Activated T-cell treated with anti-CD3 and anti-CD28 coated beads, Interleukin-2, amount 50 U/mL, for 4 hours (primary cell): ENCODE data around the gene MRPS21. TPM values are rescaled to one million over a fixed set of nuclear protein-coding genes. Genes with fewer than 3 reads are reported as not detected.
A peak's percentile ranks its signal among the peaks of the same experiment; 100 is the strongest.

ENCODE experiments used
- ATAC-seq, 2 donors: fragments of 200-7000 bp; cut with Tn5 transposase; one replicate each; pipeline ENCODE4 v1.10.0; 2021
- DNase-seq: peaks from one replicate; pipeline ENCODE4 v3.0.0-alpha.2; 2020
- H3K27me3 Mint-ChIP-seq: one replicate; pipeline ENCODE4 v1.8.0; 2021; ENCODE audit warnings: low read depth, mixed read lengths
- H3K36me3 Mint-ChIP-seq: one replicate; pipeline ENCODE4 v1.8.0; 2022; ENCODE audit warnings: mixed read lengths; ENCODE audit not compliant: insufficient read depth
- H3K4me1 Mint-ChIP-seq: one replicate; pipeline ENCODE4 v1.8.0; 2021; ENCODE audit warnings: low read depth, mixed read lengths
- H3K4me3 Mint-ChIP-seq: one replicate; pipeline ENCODE4 v1.8.0; 2021; ENCODE audit warnings: mild to moderate bottlenecking, moderate library complexity, mixed read lengths
- H3K9me3 Mint-ChIP-seq: one replicate; pipeline ENCODE4 v1.8.0; 2021; ENCODE audit warnings: mixed read lengths
- total RNA-seq, 3 donors: library from RNA; stranded (reverse); gene quantifications; one replicate each; pipeline ENCODE4 v1.2.1, GENCODE V29; 2021

MRPS21 gene
- 10 to 100 TPM; 76.1 to 80.5 (median 79.4) TPM for total RNA-seq

DNA sequence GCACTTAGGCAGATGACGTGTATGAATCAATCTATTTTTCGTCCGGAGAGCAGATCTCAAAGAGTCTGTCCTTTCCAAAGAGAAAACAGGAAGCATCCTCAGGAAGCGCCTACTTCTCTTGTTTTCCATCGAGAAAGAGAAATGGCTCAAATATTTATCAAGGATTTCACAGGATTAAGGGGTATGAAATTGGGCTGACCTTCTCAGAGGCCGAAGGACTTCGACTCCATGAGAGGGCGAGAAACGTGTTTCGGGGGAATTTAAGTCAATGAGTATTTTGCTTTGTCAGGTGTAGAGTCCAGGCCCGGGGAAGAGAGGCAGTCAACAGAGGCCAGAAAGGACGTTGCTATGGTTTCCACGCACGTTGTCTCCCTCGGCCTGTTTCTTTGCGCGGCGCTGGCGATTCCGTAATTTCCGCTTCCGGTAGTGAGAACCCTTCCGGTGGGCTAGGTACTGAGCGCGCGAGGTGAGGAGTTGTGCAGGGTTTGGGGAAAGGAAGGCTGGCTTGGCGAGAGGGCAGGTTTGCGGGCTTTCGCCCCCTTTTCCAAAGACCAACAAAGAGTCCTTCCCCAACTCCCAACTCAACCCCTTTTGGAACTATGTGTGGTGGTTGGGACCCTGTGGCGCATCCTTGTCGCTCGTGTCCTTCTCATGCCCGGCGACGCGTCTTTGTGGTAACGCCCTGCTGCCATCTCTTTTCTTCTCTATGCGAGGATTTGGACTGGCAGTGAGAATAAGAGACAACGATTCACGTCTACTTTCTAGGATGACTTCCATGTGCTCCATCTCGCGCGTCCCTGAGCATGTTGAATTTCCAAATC is at the start of gene MRPS21:
TSS of gene MRPS21 (plus strand) at position 429 of the 821 bp plus-strand sequence. CDS start 506 bp downstream, outside the sequence.
- Mint-ChIP-seq H3K9me3 (no peaks in the 10 kb centered on the region), H3K4me3 (peak within 1 kb of the TSS; percentile 95), H3K27me3 (no peaks in the 10 kb centered on the region), H3K4me1 (peaks cover 28% of the 10 kb centered on the region), H3K36me3 (peaks cover 15% of the 10 kb centered on the region)
- DNase-seq (peak; percentile 78), ATAC-seq (peak; percentile 100)

DNA sequence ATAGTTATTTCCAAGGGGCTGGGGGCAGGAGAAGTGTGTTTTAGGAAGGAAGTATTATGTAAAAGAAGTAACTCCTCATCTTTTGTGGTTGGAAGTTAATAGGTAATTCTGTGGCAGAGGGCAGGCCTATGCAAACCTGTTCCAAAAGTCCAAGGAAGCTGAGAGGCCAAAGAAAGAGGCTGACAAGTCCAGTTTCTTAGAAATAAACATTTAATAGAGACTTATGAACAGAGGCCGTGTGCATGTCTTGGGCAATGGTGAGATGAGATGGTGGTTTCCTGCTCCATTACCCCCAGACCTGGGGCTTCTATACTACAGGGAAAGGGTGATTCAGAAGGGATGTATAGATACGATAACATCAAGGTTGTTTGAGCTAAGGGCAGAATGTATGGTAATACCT is 43.7 kb upstream of the MRPS21 start:
- DNase-seq (no peak), ATAC-seq (no peak)
- H3K4me1 Mint-ChIP-seq: no peaks in the 10 kb centered on the region
- no peaks in the 10 kb centered on the region for H3K9me3 Mint-ChIP-seq
- H3K27me3 Mint-ChIP-seq: peaks cover 5% of the 10 kb centered on the region
- no peak overlapping the region for H3K4me3 Mint-ChIP-seq
- H3K36me3 Mint-ChIP-seq: no peaks in the 10 kb centered on the region

DNA sequence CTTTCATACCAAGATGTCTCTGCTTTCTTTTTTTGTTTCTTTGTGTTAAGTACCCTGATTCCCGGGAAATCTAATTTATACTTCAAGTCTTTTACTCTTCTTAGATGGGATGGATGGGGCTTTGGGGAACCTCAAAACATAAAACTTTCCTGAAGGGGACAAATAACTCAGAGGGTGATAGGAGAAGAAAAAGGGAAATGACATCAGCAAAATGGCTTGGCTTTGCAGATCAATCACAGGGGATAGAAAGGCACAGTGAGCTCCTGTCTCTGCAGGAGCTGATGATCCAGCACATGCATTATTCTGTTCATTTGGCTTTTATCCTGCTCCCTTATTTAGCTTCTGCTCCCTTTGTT is 37.5 kb upstream of the MRPS21 start:
- Mint-ChIP-seq H3K27me3 (peaks cover 39% of the 10 kb centered on the region), H3K4me3 (peak overlapping the region; percentile 72), H3K9me3 (no peaks in the 10 kb centered on the region), H3K4me1 (peaks cover 12% of the 10 kb centered on the region), H3K36me3 (no peaks in the 10 kb centered on the region)
- DNase-seq: no peak
- no peak for ATAC-seq

DNA sequence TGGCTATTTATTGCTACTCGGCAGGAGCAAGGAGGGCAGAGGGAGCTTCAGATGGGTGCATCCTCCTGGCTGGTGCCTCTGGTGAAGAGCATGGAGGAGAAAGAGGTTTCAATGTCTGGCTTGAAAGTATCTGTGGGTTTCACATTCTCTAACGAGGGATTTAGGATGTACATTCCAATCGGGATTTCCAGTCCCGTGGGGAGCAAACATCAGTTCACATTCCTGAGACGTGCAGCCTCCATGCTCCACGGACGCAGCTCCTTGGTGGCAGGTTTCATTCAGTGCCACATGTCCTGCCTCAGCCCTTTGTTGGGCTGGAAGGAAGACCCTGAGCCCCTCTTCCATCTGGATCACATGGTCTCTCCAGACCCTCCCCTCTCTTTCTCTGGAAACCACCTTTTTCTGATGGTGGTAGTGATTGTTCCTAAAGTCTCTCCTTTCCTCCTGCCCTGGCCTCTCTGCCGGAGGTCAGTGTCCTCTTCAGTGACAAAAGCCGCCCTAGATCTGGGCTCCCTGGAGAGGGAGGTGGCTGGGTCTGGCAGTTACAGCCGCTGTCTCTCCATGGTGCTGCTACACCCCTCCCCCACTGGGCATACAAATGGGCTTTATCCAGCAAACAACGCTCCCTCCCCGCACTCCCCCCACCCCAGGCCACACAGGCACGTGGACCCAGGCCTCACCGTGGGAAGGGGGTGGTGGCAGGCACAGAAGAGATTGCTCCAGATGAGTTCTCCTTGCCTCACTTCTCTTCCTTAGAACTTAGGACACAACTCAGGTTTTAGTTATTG is 36.9 kb upstream of the MRPS21 start:
- DNase-seq (no peak), ATAC-seq (no peak)
- H3K4me1 Mint-ChIP-seq: peaks cover 12% of the 10 kb centered on the region
- no peaks in the 10 kb centered on the region for H3K36me3 Mint-ChIP-seq
- no peaks in the 10 kb centered on the region for H3K9me3 Mint-ChIP-seq
- peaks cover 39% of the 10 kb centered on the region for H3K27me3 Mint-ChIP-seq
- no peak overlapping the region for H3K4me3 Mint-ChIP-seq

DNA sequence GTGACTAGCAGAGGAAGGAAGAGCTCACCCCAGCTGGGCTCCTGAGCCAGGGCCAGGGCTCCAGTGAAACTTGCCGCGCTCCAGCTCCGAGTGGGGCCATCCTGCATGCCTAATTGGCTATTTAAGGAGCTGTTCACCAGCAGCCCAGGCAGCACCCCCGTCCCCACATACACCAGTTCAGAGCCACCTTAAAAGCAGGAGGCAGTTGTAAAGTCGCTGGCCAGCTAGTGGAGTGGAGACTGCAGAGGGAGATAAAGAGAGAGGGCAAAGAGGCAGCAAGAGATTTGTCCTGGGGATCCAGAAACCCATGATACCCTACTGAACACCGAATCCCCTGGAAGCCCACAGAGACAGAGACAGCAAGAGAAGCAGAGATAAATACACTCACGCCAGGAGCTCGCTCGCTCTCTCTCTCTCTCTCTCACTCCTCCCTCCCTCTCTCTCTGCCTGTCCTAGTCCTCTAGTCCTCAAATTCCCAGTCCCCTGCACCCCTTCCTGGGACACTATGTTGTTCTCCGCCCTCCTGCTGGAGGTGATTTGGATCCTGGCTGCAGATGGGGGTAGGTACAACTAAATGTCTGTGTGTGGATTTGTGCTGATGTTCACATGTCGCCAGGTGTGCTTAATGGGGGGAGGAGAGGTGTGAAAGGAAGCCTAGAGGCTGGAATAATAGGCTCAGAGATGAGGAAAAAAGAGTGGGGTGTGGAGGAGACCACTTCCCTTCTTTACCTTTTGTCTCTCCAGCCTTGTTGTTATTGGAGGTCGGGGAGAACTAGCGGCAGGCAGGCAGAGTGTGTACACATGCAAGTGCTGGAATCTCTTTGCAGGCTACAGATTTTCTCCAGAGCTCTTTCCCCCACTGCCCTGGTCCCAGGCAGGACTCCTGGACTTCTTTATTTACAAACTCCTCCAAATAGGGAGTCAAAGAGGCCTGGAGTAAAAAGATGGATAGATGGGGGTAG is 35.8 kb upstream of the MRPS21 start, which contains the start of gene CA14:
TSS of gene CA14 (plus strand) at position 151 of the 962 bp plus-strand sequence. CDS start at position 506, 355 bp downstream.
- H3K9me3 Mint-ChIP-seq: no peaks in the 10 kb centered on the region
- no peak for ATAC-seq
- H3K27me3 Mint-ChIP-seq: peaks cover 39% of the 10 kb centered on the region
- DNase-seq: no peak
- H3K4me3 Mint-ChIP-seq: no peak within 1 kb of the TSS
- H3K4me1 Mint-ChIP-seq: peaks cover 12% of the 10 kb centered on the region
- H3K36me3 Mint-ChIP-seq: no peaks in the 10 kb centered on the region

DNA sequence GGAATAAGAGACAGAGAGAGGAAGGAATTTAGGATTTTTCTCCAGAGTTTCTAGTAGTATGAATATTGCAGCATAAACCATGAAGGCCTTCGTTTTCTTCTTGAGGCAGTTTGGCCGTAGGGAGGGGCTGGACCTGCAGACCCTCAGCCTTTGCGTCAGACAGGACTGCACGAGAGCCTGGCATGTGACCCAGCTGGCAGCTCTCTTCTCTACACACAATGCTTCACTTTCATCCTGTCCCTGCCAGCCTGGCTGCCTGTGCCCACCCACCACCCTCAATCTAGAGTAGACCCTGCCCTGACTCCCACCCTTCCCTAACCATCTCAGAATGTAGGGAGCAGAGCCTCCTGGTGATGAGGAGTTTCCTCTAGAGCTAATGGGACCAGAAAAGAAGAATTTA is 34.4 kb upstream of the MRPS21 start:
- peaks cover 34% of the 10 kb centered on the region for H3K27me3 Mint-ChIP-seq

DNA sequence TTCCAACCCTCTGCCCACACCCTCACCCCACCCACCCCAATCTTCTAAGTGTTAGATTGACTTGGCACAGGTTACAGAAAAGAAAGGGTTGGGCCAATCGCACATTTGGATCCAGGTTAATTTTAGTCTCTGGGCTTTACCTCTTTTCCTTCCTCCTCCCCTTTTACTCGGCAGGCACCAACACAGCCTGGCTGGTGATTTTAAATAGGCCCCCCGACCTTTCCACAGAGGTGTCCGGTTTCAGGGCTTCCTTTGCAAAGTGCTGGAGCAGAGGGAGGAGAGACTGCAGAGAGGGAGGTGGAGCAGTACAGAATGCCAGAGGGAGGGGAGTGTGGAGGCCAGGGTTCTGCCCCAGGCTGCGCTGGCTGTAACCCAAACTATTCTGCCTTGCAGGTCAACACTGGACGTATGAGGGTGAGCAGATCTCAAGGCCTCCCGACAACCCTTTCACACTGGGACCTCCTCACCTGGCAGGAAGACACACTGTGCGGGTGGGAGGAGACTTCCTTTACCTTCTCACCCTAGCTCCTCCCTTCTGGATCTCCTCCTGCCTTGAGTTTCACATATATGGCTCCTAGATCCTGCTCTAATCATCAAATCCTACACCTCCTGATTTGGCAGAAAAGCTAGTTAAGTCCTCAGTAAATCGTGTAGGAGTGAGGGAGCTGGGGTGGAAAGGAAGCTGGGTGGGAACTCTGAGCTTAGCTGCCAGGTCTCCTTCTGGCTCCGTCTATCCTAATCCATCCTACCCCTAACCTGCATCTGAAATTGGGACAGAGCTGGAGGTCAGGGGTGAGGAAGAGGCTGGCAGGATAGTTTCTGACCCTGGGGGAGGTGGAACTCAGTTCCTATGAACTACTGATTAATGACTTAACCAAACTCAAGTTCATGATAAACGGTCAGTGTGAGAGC is 33.6 kb upstream of the MRPS21 start:
- Mint-ChIP-seq H3K36me3 (no peaks in the 10 kb centered on the region), H3K4me3 (no peak overlapping the region), H3K4me1 (peaks cover 12% of the 10 kb centered on the region), H3K27me3 (peaks cover 34% of the 10 kb centered on the region), H3K9me3 (no peaks in the 10 kb centered on the region)
- no peak for DNase-seq
- ATAC-seq: no peak

More for the DNA sequence above, 34.4 kb upstream of the MRPS21 start:
- DNase-seq (no peak), ATAC-seq (no peak)
- H3K36me3 Mint-ChIP-seq: no peaks in the 10 kb centered on the region
- H3K4me1 Mint-ChIP-seq: peaks cover 12% of the 10 kb centered on the region
- no peaks in the 10 kb centered on the region for H3K9me3 Mint-ChIP-seq
- no peak overlapping the region for H3K4me3 Mint-ChIP-seq

DNA sequence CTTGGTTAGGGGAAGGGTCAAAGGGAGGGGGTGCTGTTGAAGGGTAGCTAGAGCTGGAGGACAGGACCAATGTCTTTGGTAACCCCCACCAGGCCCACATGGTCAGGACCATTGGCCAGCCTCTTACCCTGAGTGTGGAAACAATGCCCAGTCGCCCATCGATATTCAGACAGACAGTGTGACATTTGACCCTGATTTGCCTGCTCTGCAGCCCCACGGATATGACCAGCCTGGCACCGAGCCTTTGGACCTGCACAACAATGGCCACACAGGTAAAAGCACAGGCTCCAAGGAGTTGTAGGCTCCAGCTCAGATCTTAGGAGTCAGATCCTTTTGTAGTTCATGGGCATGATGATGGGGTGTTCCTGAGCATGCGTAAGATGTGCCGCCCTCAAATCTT is 32.3 kb upstream of the MRPS21 start:
- no peak for DNase-seq
- H3K27me3 Mint-ChIP-seq: peaks cover 25% of the 10 kb centered on the region
- ATAC-seq: no peak
- H3K9me3 Mint-ChIP-seq: no peaks in the 10 kb centered on the region
- no peaks in the 10 kb centered on the region for H3K36me3 Mint-ChIP-seq
- H3K4me3 Mint-ChIP-seq: no peak overlapping the region
- H3K4me1 Mint-ChIP-seq: peaks cover 2% of the 10 kb centered on the region

DNA sequence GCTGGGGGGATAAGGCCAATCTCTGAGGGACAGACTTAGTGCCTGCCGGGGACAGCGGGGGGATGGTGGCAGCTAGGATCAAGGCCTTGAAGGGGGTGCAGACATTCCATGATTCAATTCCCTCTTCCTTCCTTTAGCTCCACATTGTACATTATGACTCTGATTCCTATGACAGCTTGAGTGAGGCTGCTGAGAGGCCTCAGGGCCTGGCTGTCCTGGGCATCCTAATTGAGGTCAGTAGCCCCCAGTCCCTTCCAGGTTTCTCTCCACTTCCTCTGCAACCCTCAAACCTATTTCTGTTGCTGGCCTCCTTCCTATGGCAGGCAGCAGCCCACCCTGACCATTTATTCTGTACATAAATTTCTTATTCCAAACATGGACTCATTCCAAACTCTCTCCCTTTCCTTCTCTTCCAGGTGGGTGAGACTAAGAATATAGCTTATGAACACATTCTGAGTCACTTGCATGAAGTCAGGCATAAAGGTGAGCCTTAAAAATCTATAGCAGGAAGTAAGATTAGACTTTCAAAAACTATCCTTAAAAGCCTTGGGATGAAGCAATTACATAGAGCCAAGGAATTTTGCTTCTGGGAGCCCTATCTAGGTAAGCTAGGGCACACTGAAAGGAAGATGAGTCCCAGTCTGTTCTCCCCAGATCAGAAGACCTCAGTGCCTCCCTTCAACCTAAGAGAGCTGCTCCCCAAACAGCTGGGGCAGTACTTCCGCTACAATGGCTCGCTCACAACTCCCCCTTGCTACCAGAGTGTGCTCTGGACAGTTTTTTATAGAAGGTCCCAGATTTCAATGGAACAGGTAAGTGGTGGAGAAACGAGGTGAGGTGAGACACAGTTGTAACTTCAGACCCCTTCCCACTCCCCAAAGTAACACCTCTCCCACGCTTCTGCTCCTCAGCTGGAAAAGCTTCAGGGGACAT is 31.0 kb upstream of the MRPS21 start:
- peaks cover 12% of the 10 kb centered on the region for H3K27me3 Mint-ChIP-seq
- no peak overlapping the region for H3K4me3 Mint-ChIP-seq
- H3K36me3 Mint-ChIP-seq: peaks cover 5% of the 10 kb centered on the region
- H3K4me1 Mint-ChIP-seq: peaks cover 9% of the 10 kb centered on the region
- ATAC-seq (no peak), DNase-seq (no peak)
- no peaks in the 10 kb centered on the region for H3K9me3 Mint-ChIP-seq

DNA sequence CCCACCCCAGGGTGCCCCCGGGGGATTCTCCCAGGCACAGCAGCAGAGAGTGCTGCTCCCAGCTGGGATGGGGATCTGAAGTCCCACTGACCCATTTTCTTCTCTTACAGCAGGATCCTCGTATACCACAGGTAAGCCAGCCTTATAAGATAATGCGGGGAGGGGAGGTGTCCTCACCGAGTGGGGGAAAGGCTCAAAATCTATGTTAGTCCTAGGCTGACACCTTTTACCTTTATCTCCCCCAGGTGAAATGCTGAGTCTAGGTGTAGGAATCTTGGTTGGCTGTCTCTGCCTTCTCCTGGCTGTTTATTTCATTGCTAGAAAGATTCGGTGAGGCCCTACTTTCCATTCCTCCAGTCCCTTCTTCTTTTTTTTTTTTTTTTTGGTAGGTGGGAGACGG is 30.1 kb upstream of the MRPS21 start:
- peaks cover 5% of the 10 kb centered on the region for H3K36me3 Mint-ChIP-seq
- no peak overlapping the region for H3K4me3 Mint-ChIP-seq
- ATAC-seq (no peak), DNase-seq (no peak)
- no peaks in the 10 kb centered on the region for H3K9me3 Mint-ChIP-seq
- peaks cover 15% of the 10 kb centered on the region for H3K4me1 Mint-ChIP-seq
- H3K27me3 Mint-ChIP-seq: peaks cover 4% of the 10 kb centered on the region

DNA sequence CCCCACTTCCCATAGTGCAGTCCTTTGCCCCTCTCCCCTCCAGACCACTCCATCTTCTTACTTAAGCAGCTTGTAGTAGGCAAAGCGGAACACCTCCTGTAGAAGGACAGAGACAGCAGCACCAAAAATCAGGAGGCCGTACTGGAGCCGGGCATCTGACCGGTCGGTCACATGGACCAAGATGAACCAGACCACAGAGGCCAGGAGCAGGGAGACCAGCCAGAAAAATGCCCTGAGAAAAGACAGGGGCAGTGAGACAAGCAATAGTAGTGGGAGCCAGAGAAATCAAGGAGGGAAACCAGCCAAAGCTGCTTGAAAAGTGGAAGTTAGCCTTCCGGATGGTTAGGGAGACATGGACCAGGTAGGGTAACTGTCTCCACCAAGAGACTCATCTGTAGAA is 25.8 kb upstream of the MRPS21 start:
- Mint-ChIP-seq H3K36me3 (peaks cover 5% of the 10 kb centered on the region), H3K4me3 (peak overlapping the region; percentile 96), H3K4me1 (peaks cover 23% of the 10 kb centered on the region), H3K27me3 (no peaks in the 10 kb centered on the region), H3K9me3 (no peaks in the 10 kb centered on the region)
- ATAC-seq (no peak), DNase-seq (no peak)

DNA sequence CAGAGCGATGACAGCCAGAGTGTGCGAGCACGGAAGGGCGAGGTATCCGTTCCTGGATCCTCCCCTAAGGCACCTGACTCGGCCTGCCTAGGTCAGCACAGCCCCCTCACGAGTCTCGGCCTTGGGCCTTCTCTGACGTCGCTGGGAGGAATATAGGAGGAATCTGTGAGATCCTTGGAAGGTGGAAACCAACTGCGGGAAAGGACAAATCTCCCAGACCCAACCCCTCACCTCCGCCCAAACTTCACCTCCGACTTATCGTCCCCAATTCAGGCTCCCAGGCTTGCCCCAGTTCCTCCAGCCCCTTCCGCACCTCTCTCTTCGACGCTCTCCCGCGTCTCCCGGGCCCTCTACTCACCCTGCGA is 25.3 kb upstream of the MRPS21 start:
- ATAC-seq (peak; percentile 50 to 55), DNase-seq (no peak)
- peaks cover 5% of the 10 kb centered on the region for H3K36me3 Mint-ChIP-seq
- no peaks in the 10 kb centered on the region for H3K27me3 Mint-ChIP-seq
- H3K4me3 Mint-ChIP-seq: peak overlapping the region; percentile 96
- no peaks in the 10 kb centered on the region for H3K9me3 Mint-ChIP-seq
- H3K4me1 Mint-ChIP-seq: peaks cover 23% of the 10 kb centered on the region
